Cardiac fibroblast (primary cell): ENCODE data around the gene TMEM218.

Experiments
- DNase-seq, 2 donors: peaks; one replicate each; pipeline versions ENCODE4 v3.0.0 to v3.0.0-alpha.2; 2010; ENCODE audit warnings: low read depth in 2 of 2
- H3K4me3 ChIP-seq, 2 donors: replicated peaks in 1 of 2; 1 replicate in 1 of 2; 2 replicates in 1 of 2; pipeline ENCODE4 v1.5.1; 2011; ENCODE audit warnings: low read depth in 2 of 2, low read length in 2 of 2, mild to moderate bottlenecking in 2 of 2, moderate library complexity in 1 of 2
- CTCF ChIP-seq: IDR thresholded peaks from one replicate; pipeline ENCODE4 v1.5.1; 2011; ENCODE audit warnings: low read depth, mild to moderate bottlenecking, low read length, inconsistent platforms

The TMEM218 gene

GRCh38 chr11:125049164-125049792 lies 62.1 kb downstream of the TMEM218 start:
- DNase-seq = no peak
- no peak overlapping the region for H3K4me3 ChIP-seq
- TF ChIP-seq CTCF = no peak
